CD14-positive monocyte (primary cell): ENCODE data around the gene ZNF195. TPM values are rescaled to one million over a fixed set of nuclear protein-coding genes. Genes with fewer than 3 reads are reported as not detected.

Source experiments
- DNase-seq, 3 donors: peaks; one replicate each; pipeline ENCODE4 v3.0.0-alpha.2; 2011 to 2022
- H2AFZ ChIP-seq: 2 replicates; pipeline ENCODE4 v1.6.0; 2012; ENCODE audit warnings: mild to moderate bottlenecking, low read depth, low read length, inconsistent platforms; ENCODE audit not compliant: insufficient read depth, poor library complexity, severe bottlenecking
- H3K27ac ChIP-seq, 2 donors: 1 replicate in 1 of 2; 2 replicates in 1 of 2; pipeline ENCODE4 v1.5.1; 2012 to 2013; ENCODE audit warnings: low read length in 2 of 2, control low read depth in 1 of 2, inconsistent platforms in 1 of 2, low read depth in 1 of 2, mild to moderate bottlenecking in 1 of 2
- H3K27me3 ChIP-seq, 2 donors: one replicate each; pipeline versions ENCODE4 v1.6.0 to v1.6.1; 2011 to 2013; ENCODE audit warnings: low read length in 2 of 2; ENCODE audit not compliant: control insufficient read depth in 2 of 2, insufficient read depth in 2 of 2
- H3K36me3 ChIP-seq, 2 donors: replicated peaks in 1 of 2; 1 replicate in 1 of 2; 2 replicates in 1 of 2; pipeline versions ENCODE4 v1.5.1 to v1.6.1; 2012 to 2013; ENCODE audit warnings: low read length in 2 of 2, control low read depth in 1 of 2, inconsistent platforms in 1 of 2, mild to moderate bottlenecking in 1 of 2; ENCODE audit not compliant: insufficient read depth in 2 of 2, control insufficient read depth in 1 of 2
- H3K4me1 ChIP-seq, 2 donors: 1 replicate in 1 of 2; 2 replicates in 1 of 2; pipeline versions ENCODE4 v1.5.1 to v1.6.1; 2012 to 2013; ENCODE audit warnings: low read length in 2 of 2, control low read depth in 1 of 2, inconsistent platforms in 1 of 2, mild to moderate bottlenecking in 1 of 2, moderate library complexity in 1 of 2; ENCODE audit not compliant: insufficient read depth in 2 of 2, control insufficient read depth in 1 of 2
- H3K4me2 ChIP-seq: replicated peaks from 2 replicates; pipeline ENCODE3; 2012; ENCODE audit warnings: low read length, moderate library complexity, mild to moderate bottlenecking; ENCODE audit not compliant: poor library complexity, severe bottlenecking; ENCODE audit errors: extremely low read depth
- H3K4me3 ChIP-seq, 3 experiments: fragments of 200-600 bp in 1 of 3; sonication (generic) in 1 of 3; replicated peaks in 1 of 3; 1 replicate in 2 of 3; 2 replicates in 1 of 3; pipeline ENCODE4 v1.5.1; 2011 to 2013; ENCODE audit warnings: low read length in 3 of 3, mild to moderate bottlenecking in 3 of 3, control low read depth in 2 of 3, low read depth in 2 of 3, inconsistent platforms in 1 of 3, moderate library complexity in 1 of 3
- H3K79me2 ChIP-seq: 2 replicates; pipeline ENCODE4 v1.6.0; 2012; ENCODE audit warnings: mild to moderate bottlenecking, control low read depth, inconsistent platforms, low read length, moderate library complexity; ENCODE audit not compliant: insufficient read depth
- H3K9ac ChIP-seq: 2 replicates; pipeline ENCODE4 v1.6.0; 2017; ENCODE audit warnings: low read length, mild to moderate bottlenecking; ENCODE audit not compliant: insufficient read depth, poor library complexity, severe bottlenecking
- H3K9me3 ChIP-seq, 2 donors: replicated peaks in 1 of 2; 1 replicate in 1 of 2; 2 replicates in 1 of 2; pipeline versions ENCODE4 v1.5.1 to v1.6.1; 2012 to 2013; ENCODE audit warnings: low read length in 2 of 2, control low read depth in 1 of 2; ENCODE audit not compliant: control insufficient read depth in 1 of 2, insufficient read depth in 1 of 2
- H4K20me1 ChIP-seq: 2 replicates; pipeline ENCODE4 v1.6.0; 2012; ENCODE audit warnings: mild to moderate bottlenecking, low read length, control low read depth, moderate library complexity; ENCODE audit not compliant: insufficient read depth
- H3K27ac Mint-ChIP-seq, 7 donors: one replicate each; pipeline ENCODE4 v1.8.0; 2020; ENCODE audit warnings: mild to moderate bottlenecking in 7 of 7, mixed read lengths in 7 of 7, moderate library complexity in 6 of 7, inconsistent platforms in 2 of 7
- H3K27me3 Mint-ChIP-seq, 3 donors: one replicate each; pipeline ENCODE4 v1.8.0; 2021 to 2022; ENCODE audit warnings: low read depth in 3 of 3, mild to moderate bottlenecking in 3 of 3, mixed read lengths in 3 of 3, moderate library complexity in 3 of 3, inconsistent platforms in 1 of 3
- H3K36me3 Mint-ChIP-seq, 2 donors: one replicate each; pipeline ENCODE4 v1.8.0; 2020; ENCODE audit warnings: mixed read lengths in 2 of 2, inconsistent platforms in 1 of 2, mild to moderate bottlenecking in 1 of 2
- H3K4me1 Mint-ChIP-seq: one replicate; pipeline ENCODE4 v1.8.0; 2020; ENCODE audit warnings: mild to moderate bottlenecking, mixed read lengths
- H3K4me3 Mint-ChIP-seq, 2 donors: one replicate each; pipeline ENCODE4 v1.8.0; 2020; ENCODE audit warnings: mild to moderate bottlenecking in 2 of 2, mixed read lengths in 2 of 2, moderate library complexity in 1 of 2
- H3K9me3 Mint-ChIP-seq, 7 donors: one replicate each; pipeline ENCODE4 v1.8.0; 2020 to 2022; ENCODE audit warnings: mixed read lengths in 7 of 7, mild to moderate bottlenecking in 6 of 7, moderate library complexity in 6 of 7, inconsistent platforms in 2 of 7
- CTCF ChIP-seq: fragments of 200-600 bp; IDR thresholded peaks from one replicate; pipeline ENCODE4 v1.8.0; 2022; ENCODE audit warnings: antibody characterized with exemption, mild to moderate bottlenecking
- WGBS: methylation state at CpG from one replicate; pipeline ENCODE4 v1.1.5; 2013; ENCODE audit warnings: missing lambda C conversion rate; ENCODE audit not compliant: insufficient coverage; 5-methylcytosine and 5-hydroxymethylcytosine counted together
- intact Hi-C, 2 donors: fragments of 100-400 bp; cut with micrococcal nuclease; formaldehyde crosslinking; loops; one replicate each; pipeline versions ENCODE4 v1.15.0 to v1.15.1; 2023
- polyA plus RNA-seq, 3 donors: library from polyadenylated mRNA; depleted of rRNA in 1 of 3; unstranded in 2 of 3; stranded (reverse) in 1 of 3; fragments of 300-500 nt in 2 of 3; fragments of >200 nt in 1 of 3; fragmentation: Illumina TruSeq in 2 of 3; gene quantifications; 1 replicate in 2 of 3; 2 replicates in 1 of 3; pipeline ENCODE4 v1.2.3, GENCODE V29; 2012 to 2021

ZNF195 gene
- polyA plus RNA-seq, 3 donors: 10.7 to 24.7 (median 13.5) TPM

DNA sequence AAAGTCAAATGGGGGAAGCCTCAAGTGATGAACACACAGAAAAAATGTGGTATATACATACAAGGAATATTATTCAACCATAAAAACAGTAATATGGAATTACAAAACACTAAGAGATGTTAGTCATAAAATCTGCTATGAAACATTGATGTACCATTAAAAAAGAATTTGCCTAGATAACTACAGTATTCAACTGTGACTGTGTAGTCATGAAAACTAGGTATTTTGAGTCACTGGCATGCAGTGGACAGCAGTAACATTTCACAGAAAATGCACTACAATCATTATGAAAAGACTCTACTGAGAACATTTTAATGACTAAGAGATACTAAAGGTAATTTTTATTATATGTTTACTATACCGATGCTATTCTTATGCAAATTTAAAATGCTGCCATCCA lies 11.7 kb downstream of the ZNF195 start:
- Mint-ChIP-seq H3K27me3 (no peaks in the 10 kb centered on the region), H3K9me3 (peaks cover 46 to 82% (median 77%) of the 10 kb centered on the region in 7 donors), H3K36me3 (peaks cover 84 to 94% of the 10 kb centered on the region in 2 donors), H3K27ac (no peak overlapping the region), H3K4me1 (no peaks in the 10 kb centered on the region), H3K4me3 (no peak overlapping the region)
- H3K27me3 ChIP-seq: no peaks in the 10 kb centered on the region
- no peak overlapping the region for H3K4me3 ChIP-seq
- no peak for TF ChIP-seq CTCF
- H3K79me2 ChIP-seq: peaks cover 4% of the 10 kb centered on the region
- H3K9ac ChIP-seq: no peak overlapping the region
- intact Hi-C loops: no loop called here
- H3K4me2 ChIP-seq: no peak overlapping the region
- H4K20me1 ChIP-seq: no peaks in the 10 kb centered on the region
- H2AFZ ChIP-seq: no peak overlapping the region
- peaks cover 90 to 100% of the 10 kb centered on the region in 2 donors for H3K36me3 ChIP-seq
- no peak for DNase-seq
- WGBS: no CpG with 5 or more reads among the region's 1 CpG
- H3K4me1 ChIP-seq: no peaks in the 10 kb centered on the region
- no peak overlapping the region for H3K27ac ChIP-seq
- peaks cover 36 to 90% of the 10 kb centered on the region in 2 donors for H3K9me3 ChIP-seq

DNA sequence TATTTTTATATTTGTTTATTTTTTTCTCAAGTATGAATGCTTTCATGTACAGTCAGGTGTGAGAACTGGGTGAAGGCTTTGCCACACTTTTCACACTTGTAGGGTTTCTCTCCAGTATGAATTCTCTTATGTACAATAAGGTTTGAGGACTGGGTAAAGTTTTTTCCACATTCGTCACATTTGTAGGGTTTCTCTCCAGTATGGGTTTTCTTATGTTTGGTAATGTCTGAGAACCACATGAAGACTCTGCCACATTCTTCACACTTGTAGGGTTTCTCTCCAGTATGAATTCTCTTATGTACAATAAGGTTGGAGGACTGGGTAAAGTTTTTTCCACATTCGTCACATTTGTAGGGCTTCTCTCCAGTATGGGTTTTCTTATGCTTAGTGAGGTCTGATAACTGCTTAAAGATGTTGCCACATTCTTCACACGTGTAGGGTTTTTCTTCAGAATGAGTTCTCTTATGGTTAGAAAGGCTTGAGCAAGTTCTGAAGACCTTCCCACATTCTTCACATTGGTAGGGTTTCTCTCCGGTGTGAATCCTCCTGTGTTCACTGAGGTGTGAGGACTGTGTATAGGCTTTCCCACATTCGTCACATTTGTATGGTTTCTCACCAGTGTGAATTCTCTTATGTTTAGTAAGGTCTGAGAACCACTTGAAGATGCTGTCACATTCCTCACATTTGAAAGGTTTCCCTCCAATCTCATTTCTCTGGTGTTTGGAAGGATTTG lies 19.7 kb downstream of the ZNF195 start:
- Histone ChIP-seq H3K27me3 (no peaks in the 10 kb centered on the region), H3K4me1 (no peaks in the 10 kb centered on the region), H3K27ac (no peak overlapping the region), H3K9ac (no peak overlapping the region), H2AFZ (no peak overlapping the region), H3K36me3 (peaks cover 50 to 66% of the 10 kb centered on the region in 2 donors), H3K9me3 (peaks cover 63 to 100% of the 10 kb centered on the region in 2 donors), H3K79me2 (no peaks in the 10 kb centered on the region), H4K20me1 (no peaks in the 10 kb centered on the region), H3K4me2 (no peak overlapping the region), H3K4me3 (peak overlapping the region in 1 of 3 experiments; percentile 49)
- Mint-ChIP-seq H3K4me1 (no peaks in the 10 kb centered on the region), H3K4me3 (no peak overlapping the region), H3K27me3 (peaks cover 0 to 5% (median 0%) of the 10 kb centered on the region in 3 donors), H3K36me3 (peaks cover 58% of the 10 kb centered on the region in 2 donors), H3K27ac (no peak overlapping the region), H3K9me3 (peaks cover 19 to 69% (median 49%) of the 10 kb centered on the region in 7 donors)
- DNase-seq: no peak
- intact Hi-C loops: loop anchor here in 1 of 2 donors (10.0 kb wide), 1 partner anchor 46 kb away; no protein-coding TSS in a partner anchor
- no CpG with 5 or more reads among the region's 5 CpGs for WGBS
- TF ChIP-seq CTCF: no peak
